Fibroblast of skin of right biceps (primary cell): ENCODE measurements around the gene RGS13.
A peak's percentile ranks its signal among the peaks of the same experiment; 100 is the strongest.

Experiments used
- DNase-seq: peaks from one replicate; pipeline ENCODE4 v3.0.0-alpha.2; 2013

The RGS13 gene, protein sequence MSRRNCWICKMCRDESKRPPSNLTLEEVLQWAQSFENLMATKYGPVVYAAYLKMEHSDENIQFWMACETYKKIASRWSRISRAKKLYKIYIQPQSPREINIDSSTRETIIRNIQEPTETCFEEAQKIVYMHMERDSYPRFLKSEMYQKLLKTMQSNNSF

DNA sequence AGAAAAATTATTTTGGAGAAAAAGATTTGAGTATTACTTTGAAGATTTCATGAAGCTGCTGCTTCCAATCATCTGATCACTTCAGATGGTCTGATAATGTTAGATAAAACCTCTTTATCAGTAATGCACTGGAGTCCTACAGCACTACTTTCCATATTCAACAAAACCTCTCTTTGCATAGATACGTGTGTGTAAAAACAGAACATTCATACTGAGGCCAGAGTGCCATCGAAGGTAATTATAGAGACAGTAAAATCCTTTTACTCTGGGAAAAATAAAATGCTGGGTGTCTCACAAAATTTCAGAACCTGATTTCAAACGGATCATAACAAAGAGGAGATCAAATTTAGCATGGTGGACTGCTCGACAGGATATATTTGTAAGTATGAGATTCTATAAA lies at the start of gene RGS13:
Gene RGS13 (plus strand): TSS at position 209 of the 400 bp plus-strand sequence. CDS start 8,188 bp downstream, outside the sequence.
- no peak for DNase-seq

- DNase-seq = no peak
Measured at GRCh38 chr1:192587386-192588266, 48.3 kb upstream of the RGS13 start.

GRCh38 chr1:192588546-192588945 lies 47.4 kb upstream of the RGS13 start:
- peak; percentile 28 for DNase-seq

DNA sequence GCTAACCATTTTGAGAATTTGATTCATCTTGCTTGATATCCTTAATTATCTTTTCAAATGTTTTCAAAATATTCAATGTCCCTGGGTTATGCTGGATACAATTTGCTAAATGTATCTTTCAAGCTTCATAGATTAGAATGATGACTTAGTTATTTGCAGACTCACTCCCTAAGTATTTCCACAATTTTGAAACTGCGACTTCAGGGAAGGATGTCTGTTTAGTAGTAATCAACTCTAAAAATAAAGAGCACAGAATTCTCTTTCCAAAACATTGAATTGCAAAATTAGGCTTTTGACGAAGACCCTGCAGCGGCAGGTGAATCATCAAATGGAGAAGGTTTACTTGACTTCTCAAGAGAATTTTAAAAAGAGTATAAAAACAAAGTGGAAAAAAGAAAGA lies 46.1 kb upstream of the RGS13 start:
- no peak for DNase-seq

GRCh38 chr1:192592517-192592916 lies 43.4 kb upstream of the RGS13 start:
- no peak for DNase-seq

GRCh38 chr1:192592981-192593708 lies 42.8 kb upstream of the RGS13 start:
- peak; percentile 25 for DNase-seq

- DNase-seq = no peak
Measured at GRCh38 chr1:192595299-192595698, 40.6 kb upstream of the RGS13 start.

GRCh38 chr1:192598589-192598988 lies 37.4 kb upstream of the RGS13 start:
- no peak for DNase-seq

- no peak for DNase-seq
Measured at GRCh38 chr1:192600275-192600674, 35.7 kb upstream of the RGS13 start.

DNA sequence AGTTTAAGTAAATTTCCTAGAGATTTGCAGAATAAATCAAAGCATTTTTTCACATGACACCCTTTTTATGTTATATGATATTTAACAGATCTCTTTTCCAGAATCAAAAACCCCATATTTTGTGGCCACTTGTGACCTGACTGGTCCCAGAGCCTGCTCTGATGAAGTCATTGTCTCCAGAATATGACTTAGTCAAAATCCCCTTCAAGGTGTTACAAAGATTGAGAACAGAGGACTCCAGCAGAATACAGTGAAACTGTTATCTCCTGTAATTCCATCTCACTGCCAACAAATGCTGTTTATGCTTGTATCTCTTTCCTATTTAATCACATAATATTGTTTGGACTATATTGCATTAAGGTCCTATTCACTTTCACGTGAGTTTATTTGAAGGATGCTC lies 34.8 kb upstream of the RGS13 start:
- no peak for DNase-seq

DNA sequence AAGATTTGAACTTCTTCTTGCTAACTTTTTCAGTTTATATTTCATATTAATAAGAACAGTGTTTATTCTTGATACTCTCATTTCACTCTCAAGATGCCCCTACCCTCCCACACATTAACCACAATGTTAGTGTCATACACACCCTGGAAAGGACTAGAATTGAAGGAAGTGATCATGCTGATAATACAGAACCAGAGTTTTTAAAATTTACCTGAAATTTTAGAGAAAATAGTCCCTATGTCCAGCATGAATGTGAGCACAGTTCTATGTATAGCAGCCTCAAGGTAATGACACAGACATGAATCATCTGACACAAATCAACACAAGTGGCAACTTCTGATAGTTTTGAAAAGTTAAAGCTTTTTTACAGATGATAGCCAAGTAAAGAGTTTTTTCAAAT lies 34.4 kb upstream of the RGS13 start:
- peak; percentile 21 for DNase-seq

- no peak for DNase-seq
Measured at GRCh38 chr1:192602757-192603156, 33.2 kb upstream of the RGS13 start.

GRCh38 chr1:192603218-192603787 lies 32.6 kb upstream of the RGS13 start:
- DNase-seq = no peak

DNA sequence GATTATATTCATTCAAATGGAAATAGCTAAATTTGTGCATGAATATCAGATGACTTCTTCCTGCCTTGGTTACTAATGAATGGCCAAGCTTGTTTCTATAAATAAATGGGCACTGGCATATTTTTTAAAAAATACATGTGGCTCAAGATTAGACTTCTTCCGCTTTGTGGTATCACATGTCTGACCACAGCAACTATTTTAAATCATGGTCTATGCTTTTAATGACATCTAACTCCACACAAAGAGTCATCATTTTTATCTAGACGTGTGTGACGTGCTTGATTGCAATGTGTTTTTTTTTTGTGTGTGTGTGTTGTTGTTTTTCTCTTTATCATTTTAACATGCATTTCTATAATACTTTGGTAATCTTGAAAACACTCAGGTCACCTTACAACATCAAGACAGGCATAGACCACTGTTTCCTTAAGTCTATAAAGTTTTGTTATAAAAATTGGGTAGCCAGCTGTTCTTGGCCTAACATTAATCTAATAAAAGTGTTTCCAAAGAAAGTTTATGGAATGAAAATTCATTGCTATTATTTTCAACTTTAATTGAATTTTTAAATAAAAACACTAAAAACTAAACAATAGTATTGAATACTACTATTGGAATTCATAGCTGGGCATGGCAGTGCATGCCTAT lies 30.8 kb upstream of the RGS13 start:
- DNase-seq = peak; percentile 9

- no peak for DNase-seq
Measured at GRCh38 chr1:192608671-192609070, 27.3 kb upstream of the RGS13 start.

- DNase-seq = no peak
Measured at GRCh38 chr1:192609110-192610079, 26.6 kb upstream of the RGS13 start.

- peak; percentile 30 for DNase-seq
Measured at GRCh38 chr1:192610112-192610889, 25.6 kb upstream of the RGS13 start.

GRCh38 chr1:192615055-192615454 lies 20.9 kb upstream of the RGS13 start:
- DNase-seq = no peak

DNA sequence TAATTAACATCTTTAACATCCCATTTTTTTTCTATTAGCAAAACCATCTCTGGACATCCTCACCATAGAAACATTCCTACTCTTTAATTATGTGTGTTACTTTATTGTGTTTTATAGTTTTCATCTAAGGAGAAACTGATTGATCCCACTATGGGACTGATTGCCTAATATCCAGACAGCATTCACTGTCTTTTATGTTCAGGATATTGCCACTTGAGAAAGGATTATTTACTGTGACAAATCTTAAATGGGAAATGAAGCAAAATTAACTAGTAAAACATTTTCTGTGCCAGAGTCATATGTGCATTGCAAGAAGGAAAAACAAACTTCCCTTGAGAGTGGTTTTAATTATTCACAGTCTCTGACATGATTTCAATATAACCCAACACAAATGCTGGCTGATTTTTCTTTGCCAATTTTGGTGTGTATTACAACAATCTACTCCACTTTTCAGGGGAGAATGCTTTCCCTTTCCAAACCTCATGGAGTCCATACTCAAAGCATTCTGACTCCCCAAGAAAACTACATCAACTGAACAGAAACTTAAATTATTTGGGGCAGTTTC lies 15.8 kb upstream of the RGS13 start:
- DNase-seq = no peak
